SJSA1 (cell line): ENCODE results near the gene SEMA5B. TPM values are rescaled to one million over a fixed set of nuclear protein-coding genes. Genes with fewer than 3 reads are reported as not detected.

Experiments used
- total RNA-seq: library from RNA; depleted of rRNA; stranded (reverse); fragments of >200 nt; shearing (Covaris generic); gene quantifications from 2 replicates; pipeline ENCODE4 v1.2.3, GENCODE V29; 2014; rRNA removed

The SEMA5B gene
- total RNA-seq, 1 experiment from 2014 or later, result not detected

Other genes with a start within 250 kb of the SEMA5B start
- 2.1 and 3.7 TPM in 2 replicates for gene HSPBAP1, start 233.9 kb downstream of the SEMA5B start, total RNA-seq
- 10.4 and 12.0 TPM in 2 replicates for gene SLC49A4, start 232.7 kb downstream of the SEMA5B start, total RNA-seq
- gene PDIA5, start 39.3 kb upstream of the SEMA5B start, total RNA-seq, result 7.0 and 7.7 TPM in 2 replicates
- gene SEC22A, start 174.2 kb upstream of the SEMA5B start, total RNA-seq, result 23.4 and 40.2 TPM in 2 replicates